Measurements from ENCODE around the gene ZSCAN9.

ZSCAN9 gene

DNA sequence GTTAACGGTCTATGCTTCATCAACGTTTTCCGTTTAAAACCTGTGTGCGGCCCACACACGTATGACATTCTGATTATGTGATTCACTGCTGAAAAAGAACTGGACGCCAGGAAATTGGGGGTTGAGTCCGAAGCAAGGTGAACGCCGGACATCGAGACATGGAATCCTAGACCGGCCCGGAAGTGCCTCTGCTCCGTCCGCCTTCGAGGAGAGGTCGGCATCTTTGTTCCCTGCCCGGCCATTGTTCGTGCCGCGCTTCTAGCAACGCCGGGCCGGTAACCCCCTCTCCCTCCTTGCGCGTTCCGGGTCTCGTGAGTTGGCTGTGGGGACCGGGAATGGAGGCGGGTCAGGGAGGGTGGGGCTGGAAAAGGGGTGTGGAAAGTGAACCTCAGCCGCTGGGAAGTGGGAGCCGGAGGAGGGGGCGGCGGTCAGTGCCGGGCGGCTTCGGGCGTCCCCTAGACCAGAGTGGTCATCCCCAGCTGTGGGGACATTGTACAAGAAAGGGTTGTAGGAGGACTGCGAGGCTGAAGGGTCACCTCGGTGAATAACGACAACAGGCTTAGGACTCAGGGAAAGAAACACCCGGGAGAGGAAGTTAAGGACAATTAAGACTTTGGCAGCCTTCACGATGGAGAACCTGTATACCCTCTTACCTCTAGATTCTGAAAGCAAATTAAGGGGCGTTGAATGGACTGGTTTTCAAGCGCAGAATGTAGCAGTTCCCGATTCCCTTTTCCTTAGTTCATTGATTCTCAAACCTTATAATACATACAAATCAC is at the start of gene ZSCAN9:
Gene ZSCAN9, plus strand, starts transcription at position 220 of the 779 bp plus-strand sequence. CDS start 1,810 bp downstream, outside the sequence.
- peak; percentile 46 for DNase-seq

DNA sequence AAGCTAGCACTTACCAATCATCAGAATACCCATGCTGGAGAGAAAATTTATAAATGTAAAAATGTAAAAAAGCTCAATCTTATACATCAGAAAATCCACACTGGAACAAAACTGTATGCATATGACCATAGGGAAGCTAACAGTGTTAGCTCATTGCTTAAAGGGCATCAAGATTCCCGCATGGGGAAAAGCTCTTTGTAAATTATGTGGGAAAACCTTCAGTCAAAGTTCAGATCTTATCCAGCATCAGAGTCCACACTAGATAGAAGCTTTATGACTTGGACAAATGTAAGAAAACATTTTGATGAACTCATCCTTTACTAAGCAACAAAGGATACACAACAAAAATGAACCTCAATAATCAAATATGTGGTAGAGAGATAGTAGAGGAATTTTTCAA is 48.7 kb upstream of the ZSCAN9 start:
- DNase-seq, result no peak

DNA sequence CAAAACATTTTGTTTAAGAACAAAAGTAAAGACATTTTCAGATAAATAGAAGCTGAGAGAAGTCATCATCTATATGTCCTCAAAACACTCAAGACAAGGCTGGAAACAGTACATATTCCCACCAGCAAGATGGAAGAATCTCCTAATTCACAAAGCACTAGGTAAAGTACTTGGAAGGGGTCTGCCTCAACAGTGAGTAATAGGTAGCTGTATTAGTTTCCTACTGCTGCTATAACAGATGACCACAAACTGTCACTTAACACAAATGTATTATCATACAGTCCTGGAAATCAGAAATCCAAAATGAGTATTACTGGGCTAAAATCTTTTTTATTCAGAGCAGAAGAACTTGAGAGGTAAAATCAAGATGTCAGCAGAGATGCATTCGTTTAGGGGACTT is 42.8 kb upstream of the ZSCAN9 start:
- DNase-seq, result no peak

GRCh38 chr6:28188111-28188979 is 36.7 kb upstream of the ZSCAN9 start:
- DNase-seq, result no peak

GRCh38 chr6:28200020-28200419 is 25.1 kb upstream of the ZSCAN9 start:
- DNase-seq, result no peak

GRCh38 chr6:28203201-28203600 is 21.9 kb upstream of the ZSCAN9 start:
- no peak for DNase-seq

GRCh38 chr6:28205879-28206278 is 19.2 kb upstream of the ZSCAN9 start:
- no peak for DNase-seq

DNA sequence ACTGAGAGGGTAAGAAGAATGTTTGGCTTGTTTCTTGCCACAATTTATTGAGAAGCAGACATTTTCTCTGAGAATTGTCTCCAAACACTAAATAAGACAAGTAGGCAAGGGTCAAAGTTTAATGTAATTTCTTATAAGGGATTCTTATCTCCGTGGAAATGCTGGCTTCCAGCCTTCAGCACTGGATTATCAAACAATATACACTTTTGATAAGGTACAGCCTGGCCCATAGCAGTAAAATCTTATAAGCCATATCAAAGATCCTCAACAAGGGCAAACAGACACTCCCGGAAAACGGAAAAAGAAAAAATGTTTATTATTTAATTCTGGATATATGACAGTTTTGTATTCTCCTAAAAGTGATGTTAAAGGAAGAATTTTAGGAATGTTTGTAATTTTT is 18.5 kb upstream of the ZSCAN9 start:
- DNase-seq, result no peak

- DNase-seq, result no peak
These were observed 18.1 kb upstream of the ZSCAN9 start for GRCh38 chr6:28206928-28207509.

DNA sequence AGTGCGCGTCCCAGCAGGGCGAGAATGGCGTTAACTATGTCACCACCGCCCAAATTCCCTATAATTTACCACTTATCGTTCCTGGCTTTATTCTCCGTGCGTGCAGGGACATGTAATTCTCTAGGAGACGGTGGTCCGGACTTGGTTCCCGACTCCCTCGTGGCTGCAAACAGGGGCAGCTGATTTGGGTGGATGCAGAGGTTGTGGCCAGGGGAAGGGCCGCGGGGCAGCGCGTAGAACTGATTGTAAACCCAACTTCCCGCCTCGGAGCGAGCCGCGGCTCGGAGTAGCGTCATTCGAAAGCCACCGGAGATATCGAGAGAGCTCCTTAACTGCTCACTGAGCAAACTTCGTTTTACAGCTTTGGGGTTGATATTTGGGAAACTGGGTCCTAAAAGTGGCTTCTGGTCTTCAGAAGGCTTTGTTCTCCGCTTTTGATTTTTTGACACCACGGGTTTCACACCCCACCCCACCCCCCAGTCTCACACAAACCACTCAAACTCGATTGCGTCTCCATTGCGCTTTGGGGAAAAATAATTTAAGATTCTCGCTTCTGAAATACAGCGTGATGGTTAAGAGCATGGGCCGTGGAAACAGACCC is 17.5 kb upstream of the ZSCAN9 start:
- no peak for DNase-seq

- DNase-seq, result no peak
These were observed 16.9 kb upstream of the ZSCAN9 start for GRCh38 chr6:28208111-28208659.

GRCh38 chr6:28209753-28210535 is 15.1 kb upstream of the ZSCAN9 start:
- DNase-seq, result no peak

- DNase-seq, result no peak
These were observed 13.1 kb upstream of the ZSCAN9 start for GRCh38 chr6:28211840-28212509.

- DNase-seq, result no peak
These were observed 12.4 kb upstream of the ZSCAN9 start for GRCh38 chr6:28212510-28213212.

DNA sequence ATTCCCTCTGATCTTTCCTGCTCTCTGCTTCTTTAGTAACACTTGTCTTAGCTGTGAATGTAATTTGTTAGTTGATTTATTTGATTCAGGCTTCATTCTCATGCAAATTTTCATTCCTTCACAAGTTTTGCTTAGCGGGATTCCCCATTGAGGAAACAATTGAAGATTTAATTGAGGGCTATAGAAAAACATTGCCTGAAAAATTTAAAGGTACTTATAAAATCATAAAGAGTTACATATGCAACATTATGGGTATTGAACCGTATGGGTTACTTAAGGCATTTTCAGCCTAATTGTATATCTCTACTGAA is 11.9 kb upstream of the ZSCAN9 start:
- no peak for DNase-seq

- no peak for DNase-seq
These were observed 9.7 kb upstream of the ZSCAN9 start for GRCh38 chr6:28215425-28215824.

DNA sequence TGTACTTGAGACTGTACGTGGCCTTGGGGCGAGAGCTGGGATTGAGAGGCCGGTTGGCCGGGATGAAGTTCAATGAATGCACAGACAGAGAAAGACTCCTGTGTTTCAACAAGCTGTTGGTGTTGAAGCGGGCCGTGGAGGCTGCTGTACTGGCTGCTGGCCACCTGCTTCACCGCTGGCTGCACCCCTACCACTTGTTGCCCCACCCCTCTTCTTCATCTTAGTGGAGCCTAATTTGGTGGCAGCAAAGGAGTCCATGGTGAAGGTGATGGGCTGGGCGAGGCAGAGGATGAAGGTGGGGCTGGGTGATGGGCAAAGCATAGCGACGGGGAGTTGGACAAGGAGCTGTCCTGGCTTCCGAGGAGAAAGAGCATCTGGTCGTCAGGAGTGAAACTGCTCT is 7.2 kb upstream of the ZSCAN9 start:
- no peak for DNase-seq

DNA sequence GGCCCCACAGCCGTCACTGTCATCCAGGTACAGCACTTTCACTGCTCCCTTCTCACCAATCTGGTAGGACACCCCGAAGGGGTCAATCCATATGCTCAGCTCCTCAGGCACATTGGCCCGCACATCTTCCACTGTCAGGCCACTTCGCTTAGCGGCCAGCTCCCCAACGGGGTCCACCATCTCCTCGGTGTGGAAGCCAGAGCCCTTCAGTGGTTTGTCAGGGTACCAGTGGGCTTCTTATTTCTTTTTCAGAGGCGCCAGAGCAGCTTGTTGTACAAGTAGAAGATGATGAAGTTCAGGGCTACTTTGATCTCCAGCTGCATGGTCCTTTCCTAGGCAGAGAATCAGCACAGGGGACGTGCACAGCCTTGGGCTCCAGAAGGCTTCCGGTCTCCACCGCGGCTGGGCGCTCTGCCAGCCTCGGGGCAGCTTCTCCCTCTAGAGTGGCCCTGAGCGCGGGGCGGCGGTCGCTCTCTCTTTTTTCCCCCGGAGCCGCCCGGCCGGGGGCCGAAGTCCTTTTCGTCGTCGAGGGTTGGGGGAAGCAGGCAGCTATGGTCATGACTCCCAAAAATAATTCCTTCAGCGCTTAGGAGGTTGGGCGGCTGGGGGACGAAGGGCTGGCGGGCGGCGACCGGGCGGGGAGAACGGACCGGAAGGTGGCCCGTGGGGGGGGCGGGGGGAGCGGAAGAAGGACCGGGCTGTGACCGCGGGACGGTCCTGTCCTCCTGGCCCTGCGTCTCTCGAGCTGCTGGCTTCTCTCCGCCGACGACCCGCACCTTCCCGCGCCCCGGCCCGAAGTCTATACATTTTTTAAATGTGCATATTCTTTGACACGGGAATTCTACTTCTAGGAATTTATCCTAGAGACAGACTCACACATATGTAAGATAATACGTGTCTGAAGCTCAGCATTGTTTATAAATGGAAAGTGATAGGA is 6.5 kb upstream of the ZSCAN9 start:
- peak; percentile 16 for DNase-seq

DNA sequence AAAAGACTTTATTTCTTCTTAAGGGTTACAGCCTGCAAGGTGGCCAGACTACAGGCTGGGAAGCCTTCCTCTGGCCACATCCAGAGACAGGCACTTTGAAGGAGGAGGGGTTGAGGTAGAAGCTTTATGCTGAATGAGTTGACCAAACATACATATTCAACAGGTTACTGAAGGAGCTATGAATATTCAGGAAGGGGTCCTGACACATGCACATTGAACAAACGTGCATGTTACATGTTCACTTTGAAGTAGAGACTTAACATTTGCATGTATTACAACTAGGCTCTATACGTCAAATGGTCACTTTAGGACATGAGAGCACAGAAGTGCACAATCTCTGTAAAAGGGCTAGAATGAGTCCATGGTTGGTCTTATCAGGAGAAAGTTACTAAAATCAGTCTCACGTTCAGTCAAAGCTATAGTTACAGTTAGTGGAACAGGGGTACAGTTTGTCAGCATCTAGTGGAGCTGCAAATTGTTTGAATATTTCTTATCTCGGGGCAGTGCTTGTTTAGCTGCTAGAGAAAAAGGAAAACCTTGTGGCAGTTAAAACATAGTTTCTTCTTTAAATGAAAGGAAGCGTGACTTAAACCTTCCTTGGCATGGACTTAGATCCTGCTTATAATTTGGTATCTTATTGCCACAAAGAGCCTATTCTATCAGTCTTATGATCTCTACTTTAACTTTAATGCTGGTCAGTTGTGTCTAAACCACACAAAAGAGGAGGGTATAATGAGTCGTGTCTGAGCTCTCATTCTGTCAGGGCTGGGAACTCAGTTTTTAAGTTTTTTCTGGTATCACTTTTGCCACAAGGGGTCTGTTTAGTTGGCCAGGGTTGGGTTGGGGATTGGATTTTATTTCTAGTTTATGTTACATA is 4.6 kb upstream of the ZSCAN9 start:
- no peak for DNase-seq

Measured in CD4-positive, alpha-beta T cell treated with Interleukin-4 for 4 hours (primary cell).